GM12878 (cell line): Measurements from ENCODE around the gene DIDO1. TPM values are rescaled to one million over a fixed set of nuclear protein-coding genes. Genes with fewer than 3 reads are reported as not detected.

ENCODE experiments used
- ATAC-seq: fragments of 200-7000 bp; cut with Tn5 transposase; 3 replicates; pipeline ENCODE4 v1.9.1; 2020; ENCODE audit warnings: mild to moderate bottlenecking, moderate library complexity
- BruUV-seq: library from RNA; stranded (reverse); fragments of 400-500 nt; replicated peaks from 2 replicates; lab custom pipeline; 2021; lab: Mats Ljungman, UMichigan
- CTCF ChIA-PET: fragments of 300-600 bp; sonication (Branson Sonifier 250); formaldehyde crosslinking; extraction: SDS; loops from one replicate; lab custom pipeline; 2021; ENCODE audit warnings: inconsistent platforms; lab: Yijun Ruan, JAX
- POLR2A ChIA-PET: fragments of 350-600 bp; formaldehyde crosslinking; extraction: SDS; loops from one replicate; lab custom pipeline; 2021; ENCODE audit warnings: inconsistent platforms; lab: Charles Lee
- RAD21 ChIA-PET: fragments of 300-600 bp; sonication (Branson Sonifier 250); formaldehyde crosslinking; loops from one replicate; lab custom pipeline; 2023; ENCODE audit warnings: antibody characterized with exemption; ENCODE audit not compliant: unreplicated experiment; lab: Charles Lee
- SMC1A ChIA-PET: fragments of 300-600 bp; sonication (Branson Sonifier 250); formaldehyde crosslinking; loops from one replicate; lab custom pipeline; 2023; ENCODE audit not compliant: unreplicated experiment, uncharacterized antibody; lab: Charles Lee
- DNase-seq: peaks from one replicate; pipeline ENCODE4 v3.0.0-alpha.2; 2011; ENCODE audit warnings: low read depth, low spot score
- FAIRE-seq: peaks from 3 replicates; lab custom pipeline; 2011; peaks lifted over from hg19 to GRCh38; lab: Jason Lieb, UNC
- H2AFZ ChIP-seq: 2 replicates; pipeline ENCODE4 v1.6.0; 2011; ENCODE audit warnings: low read depth, low read length, control low read depth; ENCODE audit not compliant: control insufficient read depth
- H3K27ac ChIP-seq: 2 replicates; pipeline ENCODE4 v1.5.1; 2011; ENCODE audit warnings: control low read depth; ENCODE audit not compliant: control insufficient read depth, insufficient read depth
- H3K27me3 ChIP-seq, 2 experiments: replicated peaks in 1 of 2; 2 replicates each; pipeline versions ENCODE4 v1.6.0 to v1.6.1; 2011; ENCODE audit warnings: low read length in 1 of 2; ENCODE audit not compliant: control insufficient read depth in 2 of 2, insufficient read depth in 2 of 2
- H3K36me3 ChIP-seq, 2 experiments: 2 replicates each; pipeline ENCODE4 v1.5.1; 2011; ENCODE audit warnings: low read length in 1 of 2; ENCODE audit not compliant: control insufficient read depth in 2 of 2, insufficient read depth in 2 of 2
- H3K4me1 ChIP-seq: 2 replicates; pipeline ENCODE4 v1.6.1; 2011; ENCODE audit warnings: mild to moderate bottlenecking, low read length, moderate library complexity, mixed read lengths; ENCODE audit not compliant: control insufficient read depth, insufficient read depth
- H3K4me2 ChIP-seq: 2 replicates; pipeline ENCODE4 v1.6.0; 2011; ENCODE audit warnings: control low read depth; ENCODE audit not compliant: control insufficient read depth, insufficient read depth
- H3K4me3 ChIP-seq: fragments of 200-600 bp; sonication (generic); 2 replicates; pipeline ENCODE4 v1.5.1; 2016
- H3K79me2 ChIP-seq: 2 replicates; pipeline ENCODE4 v1.6.0; 2011; ENCODE audit warnings: low read length; ENCODE audit not compliant: control insufficient read depth, insufficient read depth
- H3K9ac ChIP-seq: 2 replicates; pipeline ENCODE4 v1.8.0; 2011; ENCODE audit warnings: low read length, control low read depth, mixed read lengths; ENCODE audit not compliant: control insufficient read depth, insufficient read depth
- H3K9me3 ChIP-seq: replicated peaks from 3 replicates; pipeline ENCODE4 v1.5.1; 2011; ENCODE audit warnings: mild to moderate bottlenecking, low read length; ENCODE audit not compliant: control insufficient read depth, insufficient read depth
- H4K20me1 ChIP-seq: 2 replicates; pipeline ENCODE4 v1.6.0; 2011; ENCODE audit not compliant: control insufficient read depth, insufficient read depth
- BHLHE40 ChIP-seq, 2 experiments: fragments of 450-650 bp in 1 of 2; IDR thresholded peaks; 2 replicates each; pipeline ENCODE4 v1.6.1; 2011 to 2017; ENCODE audit warnings: low read depth in 2 of 2, borderline replicate concordance in 1 of 2, improper control_type of control experiment in 1 of 2, low read length in 1 of 2, mild to moderate bottlenecking in 1 of 2
- CBX3 ChIP-seq: fragments of 200-600 bp; sonication (generic); IDR thresholded peaks from 2 replicates; pipeline ENCODE4 v1.6.1; 2016; ENCODE audit warnings: low read depth, borderline replicate concordance
- MEF2B ChIP-seq: fragments of 450-650 bp; IDR thresholded peaks from 2 replicates; pipeline ENCODE4 v1.6.1; 2018; ENCODE audit warnings: mild to moderate bottlenecking, moderate library complexity; ENCODE audit not compliant: partially characterized antibody, poor library complexity, severe bottlenecking
- POLR2AphosphoS2 ChIP-seq: IDR thresholded peaks from 2 replicates; pipeline ENCODE4 v1.6.1; 2011; ENCODE audit warnings: low read depth, mild to moderate bottlenecking, low read length, improper control_type of control experiment, moderate library complexity
- PRDM15 ChIP-seq: fragments of 450-650 bp; formaldehyde crosslinking; IDR thresholded peaks from 2 replicates; pipeline ENCODE4 v1.4.0; 2020; ENCODE audit warnings: mild to moderate bottlenecking, moderate library complexity
- SIX5 ChIP-seq: IDR thresholded peaks from 2 replicates; pipeline ENCODE4 v1.6.1; 2011; ENCODE audit warnings: mild to moderate bottlenecking, low read depth, low read length, moderate library complexity; ENCODE audit not compliant: severe bottlenecking
- STAT3 ChIP-seq: IDR thresholded peaks from 2 replicates; pipeline ENCODE4 v1.6.1; 2011; ENCODE audit warnings: low read depth, low read length, improper control_type of control experiment
- ZBED1 ChIP-seq: IDR thresholded peaks from 2 replicates; pipeline ENCODE4 v1.6.1; 2016; ENCODE audit warnings: borderline replicate concordance
- WGBS: methylation state at CpG from one replicate; pipeline ENCODE4 v1.1.6; 2016; ENCODE audit warnings: low lambda C conversion rate; ENCODE audit not compliant: insufficient replicate concordance, insufficient coverage; ENCODE audit errors: missing lambda C conversion rate; 5-methylcytosine and 5-hydroxymethylcytosine counted together
- in situ Hi-C: fragments of 300-500 bp; cut with MboI; formaldehyde crosslinking; loops from 9 replicates; pipeline ENCODE4 v1.14.3; 2018; ENCODE audit warnings: mixed read lengths
- intact Hi-C: fragments of 100-400 bp; cut with micrococcal nuclease; formaldehyde crosslinking; loops from one replicate; pipeline ENCODE4 v1.14.2; 2022; ENCODE audit not compliant: unreplicated experiment
- polyA plus RNA-seq, 11 experiments: library from polyadenylated mRNA; depleted of rRNA in 4 of 11; unstranded in 6 of 11; stranded (reverse) in 5 of 11; fragments of >200 nt; fragmentation: Nextera tagmentation in 4 of 11; fragmentation: Illumina TruSeq in 1 of 11; extraction: Ambion mirVana in 4 of 11; extraction: Trizol in 1 of 11; gene quantifications; 1 replicate in 1 of 11; 2 replicates in 10 of 11; pipeline versions ENCODE4 v1.2.1 to v1.2.3, GENCODE V29; 2011 to 2016; ENCODE audit warnings: inconsistent platforms in 2 of 11, missing spikeins in 2 of 11, low read depth in 1 of 11
- total RNA-seq, 4 experiments: library from RNA; depleted of rRNA in 3 of 4; stranded (reverse); fragments of >200 nt in 3 of 4; fragmentation: Illumina TruSeq in 1 of 4; extraction: Trizol in 1 of 4; gene quantifications; 2 replicates each; pipeline versions ENCODE4 v1.2.1 to v1.2.3, GENCODE V29; 2013 to 2021

Gene DIDO1
- total and polyA plus RNA-seq, 10 of the 15 experiments (the other 5 are each of a cell fraction or from before 2014, with no cell fraction given), result 5.5 to 56.4 (median 38.4) TPM

GRCh38 chr20:62884556-62884955 is 41.7 kb downstream of the DIDO1 start:
- Histone ChIP-seq H3K4me3 (no peak overlapping the region), H2AFZ (no peak overlapping the region)
- WGBS, result 99% methylated on average over 8 of the region's 8 CpGs
- in situ Hi-C loops, result no loop called here
- CTCF ChIA-PET, result no interaction called here
- no peak for TF ChIP-seq PRDM15 (CRISPR knock-in tag)
- TF ChIP-seq, all 136 proteins: peak for 0
- Histone ChIP-seq H3K27me3 (no peaks in the 10 kb centered on the region), H3K79me2 (no peaks in the 10 kb centered on the region), H3K27ac (no peak overlapping the region), H3K4me1 (no peaks in the 10 kb centered on the region), H3K9me3 (no peaks in the 10 kb centered on the region), H3K9ac (no peak overlapping the region), H3K4me2 (no peak overlapping the region), H4K20me1 (no peaks in the 10 kb centered on the region; the same call in 1 of the 2 replicates), H3K36me3 (peaks cover 9 to 13% of the 10 kb centered on the region in 2 experiments)
- ChIA-PET RAD21 (no interaction called here), POLR2A (no interaction called here), SMC1A (interaction anchor here (1.5 kb wide), 1 partner anchor 15 kb away, joined by 3 read pairs; no protein-coding TSS in a partner anchor)
- ATAC-seq, result no peak
- BruUV-seq, result no TSS peak
- no peak for DNase-seq
- intact Hi-C loops, result no loop called here
- no peak for FAIRE-seq

GRCh38 chr20:62882426-62882825 is 43.9 kb downstream of the DIDO1 start:
- H3K79me2 ChIP-seq, result no peaks in the 10 kb centered on the region
- DNase-seq, result no peak
- TF ChIP-seq POLR2AphosphoS2 (no peak), BHLHE40 (IDR thresholded peaks at IDR 0.05; ENCODE audit: borderline replicate concordance in 1 of 2, low read depth in 2 of 2, low read length in 1 of 2) (no peak), SIX5 (no peak), STAT3 (no peak), CBX3 (no peak), MEF2B (no peak), ZBED1 (no peak)
- H3K4me2 ChIP-seq, result no peak overlapping the region
- in situ Hi-C loops (no loop called here), intact Hi-C loops (no loop called here)
- FAIRE-seq, result no peak
- ChIA-PET SMC1A (no interaction called here), RAD21 (no interaction called here), CTCF (no interaction called here), POLR2A (no interaction called here)
- 90% methylated on average over 15 of the region's 15 CpGs for WGBS
- BruUV-seq, result no TSS peak
- no peak overlapping the region for H3K4me3 ChIP-seq
- H3K9ac ChIP-seq, result no peak overlapping the region
- H3K4me1 ChIP-seq, result no peaks in the 10 kb centered on the region
- H4K20me1 ChIP-seq, result no peaks in the 10 kb centered on the region; the same call in 1 of the 2 replicates
- H3K36me3 ChIP-seq, result no peaks in the 10 kb centered on the region; a peak in 1 of 4 replicates
- no peaks in the 10 kb centered on the region for H3K9me3 ChIP-seq
- ATAC-seq, result no peak
- H2AFZ ChIP-seq, result no peak overlapping the region
- no peak overlapping the region for H3K27ac ChIP-seq
- H3K27me3 ChIP-seq, result no peaks in the 10 kb centered on the region
